A549 (cell line): ENCODE measurements around the gene CDX1.

Experiments used
- CHD2 ChIP-seq: fragments of 150-350 bp; IDR thresholded peaks from 2 replicates; pipeline ENCODE4 v1.6.1; 2014; ENCODE audit warnings: low read length; ENCODE audit not compliant: partially characterized antibody
- EP300 ChIP-seq, 2 experiments: fragments of >200 bp; sonication (Bioruptor Twin); formaldehyde crosslinking; IDR thresholded peaks; 2 replicates in 1 of 2; 3 replicates in 1 of 2; pipeline ENCODE4 v1.6.1; 2016 to 2017
- ESRRA ChIP-seq: fragments of 150-350 bp; IDR thresholded peaks from 2 replicates; pipeline ENCODE4 v1.6.1; 2014; ENCODE audit warnings: mild to moderate bottlenecking, low read length, borderline replicate concordance
- HEYL ChIP-seq: fragments of 250-450 bp; sonication (Bioruptor Pico); IDR thresholded peaks from 2 replicates; pipeline ENCODE4 v1.8.0; 2021; ENCODE audit warnings: mild to moderate bottlenecking, moderate library complexity
- JUN ChIP-seq, 2 experiments: fragments of >200 bp; sonication (Bioruptor Twin); formaldehyde crosslinking; IDR thresholded peaks; 2 replicates in 1 of 2; 3 replicates in 1 of 2; pipeline ENCODE4 v1.6.1; 2016 to 2017
- JUNB ChIP-seq: fragments of >200 bp; sonication (Bioruptor Twin); formaldehyde crosslinking; IDR thresholded peaks from 2 replicates; pipeline ENCODE4 v1.6.1; 2016
- KDM5A ChIP-seq: fragments of 200-600 bp; sonication (generic); IDR thresholded peaks from 2 replicates; pipeline ENCODE4 v1.6.1; 2016; ENCODE audit warnings: antibody characterized with exemption, mild to moderate bottlenecking
- NPAS2 ChIP-seq: fragments of 250-450 bp; sonication (Bioruptor Pico); IDR thresholded peaks from 2 replicates; pipeline ENCODE4 v1.8.0; 2022; ENCODE audit warnings: mild to moderate bottlenecking, moderate library complexity, borderline replicate concordance
- POLR2A ChIP-seq: IDR thresholded peaks from 2 replicates; pipeline ENCODE4 v1.6.1; 2012; ENCODE audit warnings: mild to moderate bottlenecking, low read length
- RCOR1 ChIP-seq: fragments of 150-350 bp; IDR thresholded peaks from 2 replicates; pipeline ENCODE4 v1.6.1; 2014; ENCODE audit warnings: antibody characterized with exemption, low read length, low read depth
- RNF2 ChIP-seq: fragments of 200-600 bp; sonication (generic); IDR thresholded peaks from 2 replicates; pipeline ENCODE4 v1.6.1; 2016; ENCODE audit warnings: low read depth, mild to moderate bottlenecking, antibody characterized with exemption, moderate library complexity, borderline replicate concordance
- SMC3 ChIP-seq: fragments of >200 bp; sonication (Bioruptor Twin); formaldehyde crosslinking; IDR thresholded peaks from 3 replicates; pipeline ENCODE4 v1.6.1; 2018; ENCODE audit warnings: inconsistent platforms
- ZFP36 ChIP-seq: fragments of 450-650 bp; IDR thresholded peaks from 2 replicates; pipeline ENCODE4 v1.6.1; 2014; ENCODE audit warnings: borderline replicate concordance; ENCODE audit not compliant: partially characterized antibody
- TF ChIP-seq, protein P1 (sequence below): fragments of >200 bp; sonication (Bioruptor Twin); formaldehyde crosslinking; IDR thresholded peaks from 3 replicates; pipeline ENCODE4 v1.5.1; 2016

GRCh38 chr5:150136305-150137167 is 30.0 kb upstream of the CDX1 start:
- TF ChIP-seq, protein P1, sequence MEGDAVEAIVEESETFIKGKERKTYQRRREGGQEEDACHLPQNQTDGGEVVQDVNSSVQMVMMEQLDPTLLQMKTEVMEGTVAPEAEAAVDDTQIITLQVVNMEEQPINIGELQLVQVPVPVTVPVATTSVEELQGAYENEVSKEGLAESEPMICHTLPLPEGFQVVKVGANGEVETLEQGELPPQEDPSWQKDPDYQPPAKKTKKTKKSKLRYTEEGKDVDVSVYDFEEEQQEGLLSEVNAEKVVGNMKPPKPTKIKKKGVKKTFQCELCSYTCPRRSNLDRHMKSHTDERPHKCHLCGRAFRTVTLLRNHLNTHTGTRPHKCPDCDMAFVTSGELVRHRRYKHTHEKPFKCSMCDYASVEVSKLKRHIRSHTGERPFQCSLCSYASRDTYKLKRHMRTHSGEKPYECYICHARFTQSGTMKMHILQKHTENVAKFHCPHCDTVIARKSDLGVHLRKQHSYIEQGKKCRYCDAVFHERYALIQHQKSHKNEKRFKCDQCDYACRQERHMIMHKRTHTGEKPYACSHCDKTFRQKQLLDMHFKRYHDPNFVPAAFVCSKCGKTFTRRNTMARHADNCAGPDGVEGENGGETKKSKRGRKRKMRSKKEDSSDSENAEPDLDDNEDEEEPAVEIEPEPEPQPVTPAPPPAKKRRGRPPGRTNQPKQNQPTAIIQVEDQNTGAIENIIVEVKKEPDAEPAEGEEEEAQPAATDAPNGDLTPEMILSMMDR = no peak
- no peak for TF ChIP-seq EP300 (IDR thresholded peaks at IDR 0.05)
- no peak for TF ChIP-seq RCOR1
- no peak for TF ChIP-seq CHD2
- no peak for TF ChIP-seq HEYL (CRISPR knock-in tag)
- no peak for TF ChIP-seq POLR2A
- no peak for TF ChIP-seq NPAS2 (CRISPR knock-in tag)
- TF ChIP-seq ZFP36 = no peak
- TF ChIP-seq ESRRA = no peak
- no peak for TF ChIP-seq JUNB
- TF ChIP-seq JUN (IDR thresholded peaks at IDR 0.05) = no peak
- TF ChIP-seq KDM5A = no peak
- TF ChIP-seq SMC3 = no peak
- TF ChIP-seq RNF2 = no peak
